ENCODE data around the gene FANCC.

- TF ChIP-seq CTCF (conservative IDR thresholded peaks at IDR 0.05 in 1 of 2, IDR thresholded peaks at IDR 0.05 in 1 of 2; ENCODE audit: low read depth in 1 of 2, low read length in 2 of 2): no peak
- no peak for TF ChIP-seq EZH2 (IDR thresholded peaks at IDR 0.05; ENCODE audit: low read length, missing control alignments)
Measured at GRCh38 chr9:95104980-95105379, 212.5 kb downstream of the FANCC start.
